ENCODE measurements around the gene FGGY. TPM values are rescaled to one million over a fixed set of nuclear protein-coding genes. Genes with fewer than 3 reads are reported as not detected.

Gene FGGY
- total RNA-seq, 1 experiment from 2014 or later = 14.6 TPM

DNA sequence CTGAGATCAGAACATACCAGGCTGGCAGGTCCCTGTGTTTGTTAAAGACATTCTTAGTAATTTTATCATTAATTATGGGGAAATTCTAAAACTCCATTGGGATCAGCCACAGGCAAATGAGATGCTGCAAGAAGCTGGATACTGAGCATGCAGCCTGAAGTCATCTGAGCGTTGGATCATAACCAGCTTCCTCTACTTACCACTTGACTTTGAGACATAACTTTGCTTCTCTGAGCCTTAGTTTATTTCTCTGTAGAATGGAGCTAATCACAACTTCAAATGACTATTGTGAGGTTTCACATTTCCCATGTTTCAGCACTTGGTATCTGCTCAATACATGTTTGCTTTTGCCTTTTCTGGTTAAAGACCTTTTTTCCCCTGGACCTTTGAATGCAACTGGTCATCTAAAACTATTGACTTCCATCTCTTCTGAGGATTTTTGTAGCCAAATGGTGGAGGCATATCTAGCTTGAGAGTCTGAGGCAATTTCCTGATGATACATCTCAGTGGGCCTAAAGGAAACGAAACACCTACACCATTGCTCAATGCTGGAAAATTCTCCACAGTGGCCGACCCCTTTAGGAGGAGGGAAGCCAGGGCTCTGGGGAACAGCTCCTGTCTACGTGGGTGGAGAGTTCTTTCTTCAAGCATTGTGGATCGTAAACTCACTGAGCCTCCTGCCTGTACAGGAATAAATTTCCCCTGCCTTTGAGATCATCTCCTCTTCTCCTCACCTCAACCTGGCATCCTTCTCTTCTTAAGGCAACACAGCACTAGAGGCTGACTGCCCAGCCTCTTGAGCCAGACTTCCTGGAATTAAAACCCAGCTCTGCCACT is 408.8 kb downstream of the FGGY start:
- H3K14ac ChIP-seq (ENCODE audit: insufficient read depth, low read length) = no peak overlapping the region
- H3K4me2 ChIP-seq (ENCODE audit: insufficient read depth, insufficient read length, low read length) = no peak overlapping the region
- no peak overlapping the region for H2BK20ac ChIP-seq (ENCODE audit: low read depth, low read length, poor library complexity, severe bottlenecking)
- no peak overlapping the region for H2BK12ac ChIP-seq (ENCODE audit: insufficient read length, low read depth, low read length)
- H2AFZ ChIP-seq (ENCODE audit: low read length) = no peak overlapping the region
- Mint-ChIP-seq H3K4me1 (no peaks in the 10 kb centered on the region), H3K4me3 (no peak overlapping the region), H3K27ac (peak overlapping the region in 1 of 3 experiments; percentile 81; a peak in 1 of 7 replicates), H3K27me3 (ENCODE audit: low read depth) (no peaks in the 10 kb centered on the region), H3K9me3 (peaks cover 2 to 3% of the 10 kb centered on the region in 2 experiments; a peak in 3 of 5 replicates), H3K36me3 (ENCODE audit: insufficient read depth in 1 of 3, low read depth in 3 of 3) (peaks cover 1 to 4% (median 4%) of the 10 kb centered on the region in 3 experiments; a peak in 5 of 7 replicates)
- H3K79me2 ChIP-seq (ENCODE audit: insufficient read depth, low read length) = no peaks in the 10 kb centered on the region
- H2BK5ac ChIP-seq (ENCODE audit: insufficient read length, low read length) = no peak overlapping the region
- no peaks in the 10 kb centered on the region for H3K9me3 ChIP-seq (ENCODE audit: control insufficient read depth, low read depth, low read length)
- H3K4ac ChIP-seq (ENCODE audit: low read depth, low read length) = no peak overlapping the region
- H4K91ac ChIP-seq (ENCODE audit: insufficient read length, low read depth, low read length) = no peak overlapping the region
- no peaks in the 10 kb centered on the region for H3K23me2 ChIP-seq (ENCODE audit: insufficient read length, low read depth, low read length, poor library complexity, severe bottlenecking)
- H4K5ac ChIP-seq (ENCODE audit: insufficient read length, low read depth, low read length) = no peak overlapping the region
- H3K27ac ChIP-seq (ENCODE audit: insufficient read length, low read depth, low read length) = no peak overlapping the region
- H3T11ph ChIP-seq (ENCODE audit: low read length) = no peak overlapping the region
- H3K9ac ChIP-seq (ENCODE audit: extremely low read depth, insufficient read length, low read length) = no peak overlapping the region
- no peak for DNase-seq
- H3K56ac ChIP-seq (ENCODE audit: insufficient read length, low read depth, low read length) = no peak overlapping the region
- H3K4me1 ChIP-seq (ENCODE audit: insufficient read depth, low read length) = no peaks in the 10 kb centered on the region
- H3K18ac ChIP-seq (ENCODE audit: insufficient read length, low read depth, low read length) = no peak overlapping the region
- TF ChIP-seq, protein P1, sequence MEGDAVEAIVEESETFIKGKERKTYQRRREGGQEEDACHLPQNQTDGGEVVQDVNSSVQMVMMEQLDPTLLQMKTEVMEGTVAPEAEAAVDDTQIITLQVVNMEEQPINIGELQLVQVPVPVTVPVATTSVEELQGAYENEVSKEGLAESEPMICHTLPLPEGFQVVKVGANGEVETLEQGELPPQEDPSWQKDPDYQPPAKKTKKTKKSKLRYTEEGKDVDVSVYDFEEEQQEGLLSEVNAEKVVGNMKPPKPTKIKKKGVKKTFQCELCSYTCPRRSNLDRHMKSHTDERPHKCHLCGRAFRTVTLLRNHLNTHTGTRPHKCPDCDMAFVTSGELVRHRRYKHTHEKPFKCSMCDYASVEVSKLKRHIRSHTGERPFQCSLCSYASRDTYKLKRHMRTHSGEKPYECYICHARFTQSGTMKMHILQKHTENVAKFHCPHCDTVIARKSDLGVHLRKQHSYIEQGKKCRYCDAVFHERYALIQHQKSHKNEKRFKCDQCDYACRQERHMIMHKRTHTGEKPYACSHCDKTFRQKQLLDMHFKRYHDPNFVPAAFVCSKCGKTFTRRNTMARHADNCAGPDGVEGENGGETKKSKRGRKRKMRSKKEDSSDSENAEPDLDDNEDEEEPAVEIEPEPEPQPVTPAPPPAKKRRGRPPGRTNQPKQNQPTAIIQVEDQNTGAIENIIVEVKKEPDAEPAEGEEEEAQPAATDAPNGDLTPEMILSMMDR (conservative IDR thresholded peaks at IDR 0.05) = no peak
- H3K23ac ChIP-seq (ENCODE audit: insufficient read length, low read depth, low read length) = no peak overlapping the region
- H3K79me1 ChIP-seq (ENCODE audit: insufficient read depth, low read depth, low read length, poor library complexity, severe bottlenecking) = no peaks in the 10 kb centered on the region
- H4K20me1 ChIP-seq (ENCODE audit: control insufficient read depth, insufficient read depth, insufficient read length) = no peaks in the 10 kb centered on the region
- no CpG with 5 or more reads among the region's 5 CpGs for WGBS (ENCODE audit: extremely low coverage, insufficient read length, low lambda C conversion rate)
- H2BK120ac ChIP-seq (ENCODE audit: low read depth, low read length, poor library complexity, severe bottlenecking) = no peak overlapping the region
- no peak overlapping the region for H4K8ac ChIP-seq (replicated peaks; ENCODE audit: insufficient read length, low read depth, low read length)
- no peaks in the 10 kb centered on the region for H3K27me3 ChIP-seq (ENCODE audit: insufficient read depth, low read length)
- no peak overlapping the region for H2BK15ac ChIP-seq (ENCODE audit: low read depth, low read length)
- no peak overlapping the region for H2AK5ac ChIP-seq (ENCODE audit: insufficient read length, low read length)
